HL-60 (cell line): ENCODE results near the gene OR1D5.

ENCODE experiments used
- POLR2AphosphoS5 ChIP-seq: IDR thresholded peaks from 2 replicates; pipeline ENCODE4 v1.6.1; 2012; ENCODE audit warnings: low read depth
- TF ChIP-seq, protein P1 (sequence below): IDR thresholded peaks from one replicate; pipeline ENCODE4 v1.5.1; 2011; ENCODE audit warnings: low read length, control low read depth, inconsistent platforms; ENCODE audit not compliant: insufficient read depth

DNA sequence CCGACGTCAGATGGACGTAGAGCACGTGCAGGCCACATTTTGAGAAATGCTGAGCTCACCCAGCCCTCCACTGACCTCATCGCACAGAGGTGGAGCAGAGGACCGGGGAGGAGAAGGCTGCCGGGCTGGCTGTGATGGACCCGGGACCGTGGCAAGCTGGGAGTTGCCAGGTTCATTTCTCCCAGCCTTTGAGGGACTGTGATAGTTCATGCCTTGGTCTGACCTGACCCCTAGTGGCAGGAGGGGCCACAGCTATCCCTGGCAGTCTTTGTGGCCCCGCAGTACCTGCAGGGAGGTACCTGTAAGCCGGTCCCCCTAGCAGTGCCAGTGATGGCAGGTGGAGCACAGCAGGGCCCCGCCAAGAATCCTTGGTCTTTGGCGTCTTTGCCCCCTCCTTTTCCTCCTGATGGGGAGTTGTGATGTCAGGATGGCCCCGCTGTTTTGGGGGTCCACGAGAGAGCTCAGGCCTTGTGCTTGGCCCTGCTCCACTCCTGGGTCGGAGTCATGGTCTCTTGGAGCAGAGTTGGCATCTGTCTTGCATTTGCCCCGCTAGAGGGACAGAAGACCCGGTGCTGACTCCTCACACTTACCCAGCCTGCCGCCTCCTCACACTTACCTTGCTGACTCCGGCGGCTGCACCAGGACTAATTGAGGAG, 50.4 kb downstream of the OR1D5 start:
- TF ChIP-seq, protein P1, sequence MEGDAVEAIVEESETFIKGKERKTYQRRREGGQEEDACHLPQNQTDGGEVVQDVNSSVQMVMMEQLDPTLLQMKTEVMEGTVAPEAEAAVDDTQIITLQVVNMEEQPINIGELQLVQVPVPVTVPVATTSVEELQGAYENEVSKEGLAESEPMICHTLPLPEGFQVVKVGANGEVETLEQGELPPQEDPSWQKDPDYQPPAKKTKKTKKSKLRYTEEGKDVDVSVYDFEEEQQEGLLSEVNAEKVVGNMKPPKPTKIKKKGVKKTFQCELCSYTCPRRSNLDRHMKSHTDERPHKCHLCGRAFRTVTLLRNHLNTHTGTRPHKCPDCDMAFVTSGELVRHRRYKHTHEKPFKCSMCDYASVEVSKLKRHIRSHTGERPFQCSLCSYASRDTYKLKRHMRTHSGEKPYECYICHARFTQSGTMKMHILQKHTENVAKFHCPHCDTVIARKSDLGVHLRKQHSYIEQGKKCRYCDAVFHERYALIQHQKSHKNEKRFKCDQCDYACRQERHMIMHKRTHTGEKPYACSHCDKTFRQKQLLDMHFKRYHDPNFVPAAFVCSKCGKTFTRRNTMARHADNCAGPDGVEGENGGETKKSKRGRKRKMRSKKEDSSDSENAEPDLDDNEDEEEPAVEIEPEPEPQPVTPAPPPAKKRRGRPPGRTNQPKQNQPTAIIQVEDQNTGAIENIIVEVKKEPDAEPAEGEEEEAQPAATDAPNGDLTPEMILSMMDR: peak; percentile 44
- TF ChIP-seq POLR2AphosphoS5: no peak
